ENCODE results near the gene MEA1.

The MEA1 gene

DNA sequence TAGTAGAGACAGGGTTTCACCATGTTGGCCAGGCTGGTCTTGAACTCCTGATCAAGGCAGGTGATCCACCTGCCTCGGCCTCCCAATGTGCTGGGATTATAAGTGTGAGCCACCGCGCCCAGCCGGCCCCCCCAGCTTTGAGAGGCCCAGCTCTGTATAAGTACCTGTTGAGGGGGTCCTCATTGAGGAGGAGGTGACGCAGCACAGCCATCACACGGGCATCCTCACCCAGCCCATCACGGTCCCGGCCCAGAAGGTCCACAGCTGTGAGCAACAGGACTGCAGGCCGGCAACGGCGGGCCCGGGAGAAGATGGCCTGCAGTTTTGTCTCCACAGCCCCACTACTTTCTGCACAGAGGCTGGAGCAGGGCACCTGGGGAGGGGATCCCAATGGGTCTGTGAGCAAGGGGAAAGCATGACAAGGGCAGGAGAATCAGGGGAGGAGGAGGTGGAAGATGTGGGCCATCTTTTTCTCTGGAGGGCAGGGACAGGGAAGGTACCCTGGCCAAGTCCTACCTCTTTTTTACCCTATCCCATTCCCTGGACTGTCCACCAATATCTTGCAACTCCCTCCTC lies 45.5 kb downstream of the MEA1 start:
- H3K36me3 ChIP-seq (ENCODE audit: control insufficient read depth in 2 of 2, insufficient read depth in 1 of 2, low read length in 2 of 2), result peaks cover 0 to 48% of the 10 kb centered on the region in 2 experiments; a peak in 2 of 3 replicates
- H3K9me3 ChIP-seq (ENCODE audit: control insufficient read depth, insufficient read depth, low read depth, low read length), result no peaks in the 10 kb centered on the region
- H3K27ac ChIP-seq (ENCODE audit: extremely low read depth, low read depth, low read length), result no peak overlapping the region
- ChIA-PET CTCF (no interaction called here), POLR2A (interaction anchor here (1.6 to 4.2 kb wide), 2 partner anchors 11 to 16 kb away, joined by 4 to 20 read pairs; partner anchors contain the start of genes PEX6 and PPP2R5D)
- no peaks in the 10 kb centered on the region for H3K4me1 ChIP-seq (ENCODE audit: control insufficient read depth, insufficient read depth, low read length)
- TF ChIP-seq SCRT2 (tag by site-specific recombination; IDR thresholded peaks at IDR 0.05), result peak; percentile 39; the same call in 1 of the 2 replicates
- TF ChIP-seq, protein P1, sequence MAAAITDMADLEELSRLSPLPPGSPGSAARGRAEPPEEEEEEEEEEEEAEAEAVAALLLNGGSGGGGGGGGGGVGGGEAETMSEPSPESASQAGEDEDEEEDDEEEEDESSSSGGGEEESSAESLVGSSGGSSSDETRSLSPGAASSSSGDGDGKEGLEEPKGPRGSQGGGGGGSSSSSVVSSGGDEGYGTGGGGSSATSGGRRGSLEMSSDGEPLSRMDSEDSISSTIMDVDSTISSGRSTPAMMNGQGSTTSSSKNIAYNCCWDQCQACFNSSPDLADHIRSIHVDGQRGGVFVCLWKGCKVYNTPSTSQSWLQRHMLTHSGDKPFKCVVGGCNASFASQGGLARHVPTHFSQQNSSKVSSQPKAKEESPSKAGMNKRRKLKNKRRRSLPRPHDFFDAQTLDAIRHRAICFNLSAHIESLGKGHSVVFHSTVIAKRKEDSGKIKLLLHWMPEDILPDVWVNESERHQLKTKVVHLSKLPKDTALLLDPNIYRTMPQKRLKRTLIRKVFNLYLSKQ (tag by site-specific recombination; IDR thresholded peaks at IDR 0.05; ENCODE audit: borderline replicate concordance), result no peak
- no peak overlapping the region for H3K4me3 ChIP-seq (ENCODE audit: low read depth, low read length)

DNA sequence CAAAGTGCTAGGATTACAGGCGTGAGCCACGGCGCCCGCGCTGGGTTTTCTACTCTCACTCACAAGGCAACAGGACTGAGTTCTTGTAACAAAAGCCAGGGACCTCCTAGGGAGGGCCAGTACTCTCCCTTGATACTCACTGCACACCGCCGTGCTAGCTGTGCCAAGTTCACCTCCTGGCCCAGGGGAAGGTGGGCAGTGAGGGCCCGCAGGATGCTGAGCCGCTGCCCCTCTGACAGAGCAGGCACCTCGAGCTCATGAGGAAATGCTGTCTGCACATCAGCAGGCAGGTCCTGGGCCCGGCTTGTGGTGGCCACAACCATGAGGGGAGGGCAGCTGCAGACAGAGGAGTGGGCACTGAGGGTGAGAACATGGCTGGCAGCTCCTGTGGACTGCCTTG lies 46.5 kb downstream of the MEA1 start:
- CTCF ChIA-PET, result interaction anchor here (0.6 to 0.8 kb wide), 2 partner anchors 11 to 1325 kb away, joined by 3 read pairs; no protein-coding TSS in a partner anchor
- no peak overlapping the region for H3K4me3 ChIP-seq (ENCODE audit: low read depth, low read length)
- no peaks in the 10 kb centered on the region for H3K4me1 ChIP-seq (ENCODE audit: control insufficient read depth, insufficient read depth, low read length)
- no peak overlapping the region for H3K27ac ChIP-seq (ENCODE audit: extremely low read depth, low read depth, low read length)
- no peak for TF ChIP-seq ZSCAN23 (tag by site-specific recombination; IDR thresholded peaks at IDR 0.05)
- no peak for TF ChIP-seq ZNF133 (tag by site-specific recombination; IDR thresholded peaks at IDR 0.05)
- TF ChIP-seq YY1 (tag by site-specific recombination; IDR thresholded peaks at IDR 0.05), result no peak
- TF ChIP-seq, protein P2, sequence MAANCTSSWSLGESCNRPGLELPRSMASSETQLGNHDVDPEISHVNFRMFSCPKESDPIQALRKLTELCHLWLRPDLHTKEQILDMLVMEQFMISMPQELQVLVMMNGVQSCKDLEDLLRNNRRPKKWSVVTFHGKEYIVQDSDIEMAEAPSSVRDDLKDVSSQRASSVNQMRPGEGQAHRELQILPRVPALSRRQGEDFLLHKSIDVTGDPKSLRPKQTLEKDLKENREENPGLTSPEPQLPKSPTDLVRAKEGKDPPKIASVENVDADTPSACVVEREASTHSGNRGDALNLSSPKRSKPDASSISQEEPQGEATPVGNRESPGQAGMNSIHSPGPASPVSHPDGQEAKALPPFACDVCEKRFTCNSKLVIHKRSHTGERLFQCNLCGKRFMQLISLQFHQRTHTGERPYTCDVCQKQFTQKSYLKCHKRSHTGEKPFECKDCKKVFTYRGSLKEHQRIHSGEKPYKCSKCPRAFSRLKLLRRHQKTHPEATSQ (tag by site-specific recombination; IDR thresholded peaks at IDR 0.05), result no peak
- no peak for TF ChIP-seq ZNF16 (tag by site-specific recombination; IDR thresholded peaks at IDR 0.05; ENCODE audit: low read depth)
- no peak for TF ChIP-seq ZNF621 (tag by site-specific recombination; IDR thresholded peaks at IDR 0.05)
- no peak for TF ChIP-seq TRIM28 (IDR thresholded peaks at IDR 0.05; ENCODE audit: borderline replicate concordance, low read length)
- no peak for TF ChIP-seq ZFP41 (tag by site-specific recombination; IDR thresholded peaks at IDR 0.05; ENCODE audit: borderline replicate concordance)
- TF ChIP-seq SP3 (tag by site-specific recombination; IDR thresholded peaks at IDR 0.05), result no peak
- TF ChIP-seq, protein P3, sequence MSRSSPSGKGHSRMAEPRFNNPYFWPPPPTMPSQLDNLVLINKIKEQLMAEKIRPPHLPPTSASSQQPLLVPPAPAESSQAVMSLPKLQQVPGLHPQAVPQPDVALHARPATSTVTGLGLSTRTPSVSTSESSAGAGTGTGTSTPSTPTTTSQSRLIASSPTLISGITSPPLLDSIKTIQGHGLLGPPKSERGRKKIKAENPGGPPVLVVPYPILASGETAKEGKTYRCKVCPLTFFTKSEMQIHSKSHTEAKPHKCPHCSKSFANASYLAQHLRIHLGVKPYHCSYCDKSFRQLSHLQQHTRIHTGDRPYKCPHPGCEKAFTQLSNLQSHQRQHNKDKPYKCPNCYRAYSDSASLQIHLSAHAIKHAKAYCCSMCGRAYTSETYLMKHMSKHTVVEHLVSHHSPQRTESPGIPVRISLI (tag by site-specific recombination; IDR thresholded peaks at IDR 0.05), result no peak
- no peak for TF ChIP-seq ZSCAN16 (tag by site-specific recombination; IDR thresholded peaks at IDR 0.05)
- TF ChIP-seq ZNF658 (tag by site-specific recombination; IDR thresholded peaks at IDR 0.05), result no peak
- POLR2A ChIA-PET, result no interaction called here
- no peaks in the 10 kb centered on the region for H3K9me3 ChIP-seq (ENCODE audit: control insufficient read depth, insufficient read depth, low read depth, low read length)
- H3K36me3 ChIP-seq (ENCODE audit: control insufficient read depth in 2 of 2, insufficient read depth in 1 of 2, low read length in 2 of 2), result peaks cover 0 to 51% of the 10 kb centered on the region in 2 experiments; a peak in 2 of 3 replicates

DNA sequence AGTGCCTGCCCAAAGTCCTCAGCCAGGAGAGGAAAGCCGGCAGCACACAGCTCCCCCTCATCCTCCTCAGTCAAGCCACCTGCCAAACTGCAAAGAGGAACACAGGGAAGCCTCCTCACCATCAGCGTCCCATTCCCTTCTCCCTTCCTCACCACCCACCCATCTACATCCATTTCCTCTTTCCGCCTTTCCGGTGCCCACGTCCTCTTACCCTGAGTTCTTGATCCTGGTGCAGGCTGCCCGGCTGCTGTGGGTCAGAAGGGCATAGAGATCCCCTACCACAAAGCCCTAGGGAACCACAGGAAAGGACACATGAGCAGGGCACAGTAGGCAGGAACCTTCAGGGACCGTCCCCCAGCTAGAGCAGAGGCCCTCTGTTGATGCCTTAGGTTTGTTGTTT lies 47.2 kb downstream of the MEA1 start:
- H3K4me1 ChIP-seq (ENCODE audit: control insufficient read depth, insufficient read depth, low read length), result no peaks in the 10 kb centered on the region
- POLR2A ChIA-PET, result interaction anchor here (0.6 to 2.8 kb wide), 5 partner anchors 9 to 37 kb away, joined by 3 to 11 read pairs (median 8); partner anchors contain the start of genes CNPY3, PEX6 and PPP2R5D
- no peaks in the 10 kb centered on the region for H3K9me3 ChIP-seq (ENCODE audit: control insufficient read depth, insufficient read depth, low read depth, low read length)
- peaks cover 0 to 55% of the 10 kb centered on the region in 2 experiments; a peak in 2 of 3 replicates for H3K36me3 ChIP-seq (ENCODE audit: control insufficient read depth in 2 of 2, insufficient read depth in 1 of 2, low read length in 2 of 2)
- TF ChIP-seq ZBTB48 (tag by site-specific recombination; IDR thresholded peaks at IDR 0.05) (0 out of 2 replicates have a peak, but pooled peaks have one; percentile 36), ZNF239 (tag by site-specific recombination; IDR thresholded peaks at IDR 0.05) (no peak), ZNF610 (tag by site-specific recombination; IDR thresholded peaks at IDR 0.05; ENCODE audit: borderline replicate concordance) (no peak)
- CTCF ChIA-PET, result interaction anchor here (1.5 kb wide), 1 partner anchor 177 kb away, joined by 4 read pairs; no protein-coding TSS in a partner anchor
- H3K4me3 ChIP-seq (ENCODE audit: low read depth, low read length), result no peak overlapping the region
- no peak overlapping the region for H3K27ac ChIP-seq (ENCODE audit: extremely low read depth, low read depth, low read length)
